NCI-H187 treated with DMSO at 0.1 percent for 48 hours (cell line): Measurements from ENCODE around the gene PAK4.
"Not testable (repeated sequence)": the region's sequence is repeated elsewhere in the genome, so short reads cannot be mapped to it uniquely, and the experiment has no call there.

Experiments
- DNase-seq: peaks from one replicate; lab custom pipeline; 2025; lab: John Stamatoyannopoulos, UW

Gene PAK4

DNA sequence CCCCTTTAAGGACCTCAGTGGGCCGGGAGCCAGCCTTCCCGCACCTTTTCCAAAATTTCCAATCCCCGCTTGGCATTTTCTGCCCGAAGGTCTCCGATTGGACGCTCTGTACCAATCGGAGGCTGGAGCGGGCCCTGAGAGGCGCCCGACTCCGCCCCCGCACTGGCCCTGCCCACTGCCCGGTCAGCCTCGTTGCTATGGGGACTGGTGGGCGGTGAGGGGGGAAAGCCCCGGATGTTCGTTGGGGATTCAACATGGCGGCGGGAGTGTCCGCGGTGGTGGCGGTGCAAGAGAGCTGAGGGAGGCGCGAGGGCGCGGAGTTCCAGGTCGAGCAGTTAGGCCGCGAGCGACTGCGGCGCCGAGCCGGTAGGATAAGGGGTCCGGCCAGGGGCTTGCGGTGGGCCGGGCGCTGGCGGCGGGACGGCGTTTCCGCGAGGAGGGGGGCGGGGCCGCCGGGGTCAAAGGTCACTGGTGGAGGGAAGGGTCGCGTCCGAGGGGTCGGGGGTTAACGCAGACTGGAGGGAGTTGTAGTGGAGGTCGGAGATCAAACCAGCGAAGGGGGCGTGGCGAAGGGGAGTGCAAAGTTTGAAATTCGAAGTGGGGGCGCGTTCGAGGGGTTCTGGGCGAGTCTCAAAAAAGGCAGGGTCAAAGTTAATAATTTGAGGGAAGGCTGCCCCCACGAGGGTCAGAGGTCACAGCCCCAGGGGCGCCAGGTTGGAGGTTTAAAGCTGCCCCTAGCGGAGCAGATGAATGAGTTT is at the start of gene PAK4:
TSS of gene PAK4 (plus strand) at position 233 of the 758 bp plus-strand sequence. CDS start 43,768 bp downstream, outside the sequence.
- peak; percentile 98 for DNase-seq

DNA sequence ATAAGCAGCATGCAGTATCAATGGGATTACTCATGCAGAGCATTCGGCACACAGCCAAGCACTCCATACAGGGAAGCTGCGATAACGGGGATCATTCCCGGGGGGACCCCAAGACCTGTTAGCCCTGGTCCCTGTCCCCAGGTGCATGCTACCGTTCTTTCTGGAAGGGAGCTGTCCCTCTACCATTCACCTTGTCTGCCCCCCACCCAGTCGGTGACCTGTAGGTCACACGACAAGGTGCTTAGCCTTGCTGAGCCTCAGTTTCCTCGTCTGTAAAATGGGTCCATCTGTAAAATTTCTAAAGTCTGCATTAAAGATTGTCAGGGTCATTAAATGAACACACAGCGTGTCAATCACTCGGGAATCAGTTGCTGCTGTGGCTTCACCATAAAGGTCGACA is 48.3 kb upstream of the PAK4 start:
- DNase-seq, result no peak

DNA sequence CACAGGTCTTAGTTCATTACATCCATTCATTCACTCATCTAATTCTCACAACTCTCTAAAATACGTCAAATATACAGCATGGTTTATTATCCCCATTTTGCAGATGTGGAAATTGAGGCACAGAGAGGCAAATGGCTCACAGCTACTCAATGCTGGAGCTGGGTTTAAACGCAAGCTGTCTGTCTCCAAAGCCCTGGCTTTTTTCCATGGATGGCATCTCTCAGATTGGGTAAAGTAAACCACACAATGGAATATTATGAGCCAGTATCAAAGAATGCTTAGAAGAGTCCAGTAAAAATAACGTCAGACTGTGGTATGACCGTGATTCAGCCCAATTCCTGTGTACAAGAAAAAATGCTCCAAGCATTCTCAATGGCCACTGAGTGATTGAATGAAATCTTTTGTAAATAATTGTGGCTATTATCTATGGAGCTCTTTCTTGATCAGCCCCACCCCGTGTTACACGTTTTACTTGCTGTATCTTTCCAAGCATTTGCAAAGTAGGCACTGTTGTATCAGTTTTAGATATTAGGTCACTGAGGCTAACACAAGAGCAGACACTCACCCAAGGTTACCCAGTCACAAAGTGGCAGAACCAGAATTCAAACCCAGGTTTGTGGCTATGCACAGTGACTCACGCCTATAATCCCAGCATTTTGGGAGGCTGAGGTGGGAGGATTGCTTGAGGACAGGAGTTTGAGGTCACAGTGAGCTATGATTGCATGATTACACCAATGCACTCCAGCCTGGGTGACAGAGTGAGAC is 47.0 kb upstream of the PAK4 start:
- no peak for DNase-seq

DNA sequence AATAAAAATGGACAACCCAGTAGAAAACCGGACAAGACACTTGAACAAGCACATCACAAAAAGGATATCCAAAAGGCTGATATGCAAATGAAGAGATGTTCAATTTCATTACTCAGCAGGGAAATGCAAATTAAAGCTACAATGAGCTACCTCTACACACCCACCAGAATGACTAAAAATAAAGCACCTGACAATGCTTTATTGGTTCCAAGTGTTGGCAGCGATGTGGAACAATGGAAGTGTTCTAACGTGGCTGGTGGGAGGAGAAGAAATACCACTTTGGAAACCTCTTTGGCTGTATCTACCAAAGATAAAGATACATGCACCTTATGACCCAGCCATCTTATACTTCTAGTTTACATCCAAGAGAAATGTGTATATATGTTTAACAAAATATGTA is 45.2 kb upstream of the PAK4 start:
- no peak for DNase-seq

DNA sequence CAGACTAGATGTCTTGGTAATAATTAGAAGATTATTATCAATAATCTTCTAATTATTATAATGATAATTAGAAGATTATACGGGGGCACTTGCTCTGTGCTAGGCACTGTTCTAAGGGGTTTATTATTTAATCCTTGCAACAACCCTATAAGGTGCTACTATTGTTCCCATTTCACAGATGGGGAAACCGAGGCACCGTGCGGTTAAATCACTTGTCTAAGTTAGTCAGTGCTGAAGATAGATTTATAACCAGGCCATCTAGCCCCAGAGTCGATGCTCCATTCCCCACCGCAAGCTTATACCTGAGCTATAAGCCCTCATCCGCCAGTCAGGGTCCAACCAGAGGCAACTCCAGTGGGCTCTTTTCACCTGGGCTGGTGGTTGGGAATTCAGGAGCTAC is 43.4 kb upstream of the PAK4 start:
- DNase-seq, result no peak

DNA sequence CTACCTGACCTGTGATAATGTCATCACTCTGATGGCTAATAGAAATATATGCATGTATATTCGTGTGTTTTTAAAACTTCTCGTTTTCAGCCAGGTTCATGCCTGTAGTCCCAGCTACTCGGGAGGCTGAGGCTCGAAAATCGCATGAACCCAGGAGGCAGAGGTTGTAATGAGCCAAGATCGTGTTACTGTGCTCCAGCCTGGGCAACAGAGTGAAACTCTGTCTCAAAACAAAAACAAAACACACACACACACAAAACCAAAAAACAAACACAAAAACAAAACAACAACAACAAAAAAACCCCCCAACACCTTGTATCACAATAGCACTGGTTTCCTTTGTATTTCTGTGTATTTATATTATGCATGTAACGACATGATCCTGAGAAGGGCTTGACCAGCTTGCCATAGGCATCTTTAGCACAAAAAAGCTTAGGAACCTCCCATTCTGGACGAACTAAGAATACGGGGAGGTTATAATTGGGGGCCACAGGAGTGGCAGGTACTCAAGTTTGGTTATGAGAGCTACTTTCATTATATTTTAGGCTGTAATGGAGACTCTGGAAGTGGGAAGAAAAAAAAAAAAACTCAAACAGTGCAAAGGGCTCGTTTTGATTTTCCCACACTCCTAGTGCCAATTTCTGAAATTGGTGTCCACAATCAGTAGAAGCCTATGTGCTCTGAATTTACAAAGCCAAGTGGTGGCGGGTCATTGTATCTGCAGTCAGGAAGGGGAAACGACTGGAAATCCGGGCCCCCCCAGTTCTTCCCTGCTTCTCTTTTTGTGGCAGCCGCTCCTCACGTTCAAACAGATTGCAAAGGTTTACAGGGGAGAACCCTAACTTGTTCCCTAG is 42.6 kb upstream of the PAK4 start:
- no peak for DNase-seq

DNA sequence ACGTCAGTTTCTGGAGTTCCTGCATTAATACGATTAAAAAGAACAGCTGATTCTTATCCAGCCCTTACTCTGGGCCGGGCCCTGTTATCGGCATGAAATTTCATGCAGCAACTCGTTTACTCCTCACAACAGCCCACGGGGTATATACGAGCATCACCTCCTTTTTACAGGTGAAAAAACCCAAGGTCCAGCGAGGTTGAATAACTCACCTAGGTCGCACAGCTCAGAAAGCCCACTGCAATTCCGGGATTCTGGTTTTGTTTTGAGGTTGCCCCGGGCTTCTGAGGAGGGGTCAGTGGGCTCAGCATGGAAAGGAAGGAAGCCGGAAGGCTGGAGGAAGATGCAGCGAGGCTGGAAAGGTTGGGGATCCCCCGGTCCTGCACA is 42.0 kb upstream of the PAK4 start:
- DNase-seq, result no peak

DNA sequence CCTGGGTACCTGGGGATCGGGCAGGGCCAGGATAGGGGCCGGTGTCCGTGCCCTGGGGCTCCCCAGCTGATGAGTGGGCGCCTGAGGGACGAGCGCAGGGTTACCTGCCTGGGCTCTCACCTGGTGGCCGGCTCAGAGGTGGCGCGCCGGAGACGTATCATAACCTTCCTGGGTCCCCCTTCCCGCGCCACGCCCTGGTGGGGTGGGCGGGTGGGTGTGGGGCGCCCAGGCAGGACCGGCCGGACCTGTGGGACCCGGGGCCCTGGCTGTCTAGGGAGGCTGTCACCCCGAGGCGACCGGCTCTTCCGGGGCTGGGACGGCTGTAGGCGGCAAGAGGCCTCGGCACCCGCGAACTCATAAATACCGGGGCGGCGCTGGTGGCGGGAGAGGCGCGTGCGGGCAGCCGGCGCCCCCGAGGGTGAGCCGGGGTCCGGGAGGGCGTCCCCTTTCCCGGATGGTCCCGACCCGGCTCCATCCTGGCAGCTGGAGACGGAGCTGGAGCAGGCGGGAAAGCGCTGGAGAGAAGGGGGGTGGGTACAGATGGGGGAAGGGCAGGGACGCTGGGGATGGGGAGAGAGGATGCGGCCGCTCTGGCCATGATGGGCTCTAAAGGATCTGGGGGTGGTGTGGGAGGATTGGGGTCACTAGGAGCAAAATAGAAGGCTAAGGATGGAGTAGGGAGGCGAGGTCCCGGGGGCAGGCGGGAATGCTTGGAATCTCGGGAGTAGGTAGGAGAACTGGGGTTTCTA is 41.4 kb upstream of the PAK4 start, which contains the start of gene ACP7:
TSS of gene ACP7 (plus strand) at position 386 of the 749 bp plus-strand sequence. CDS start 902 bp downstream, outside the sequence.
- DNase-seq, result no peak

DNA sequence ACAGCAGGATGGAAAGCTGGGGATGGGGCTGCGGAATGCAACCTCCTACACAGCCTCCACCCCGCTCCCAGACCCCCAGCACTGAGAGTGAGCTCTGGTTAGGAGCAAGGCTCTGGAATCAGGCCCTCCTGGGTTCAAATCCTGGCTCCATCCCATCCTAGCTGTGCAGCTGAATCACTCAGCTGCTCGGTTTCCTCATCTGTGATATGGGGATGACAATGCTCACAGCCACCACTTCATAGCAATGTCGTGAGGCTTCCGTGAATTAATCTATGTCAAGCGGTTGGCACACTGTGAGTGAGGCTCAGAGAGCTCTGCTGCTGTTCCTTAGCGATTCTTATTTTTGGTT is 40.9 kb upstream of the PAK4 start:
- DNase-seq, result no peak

DNA sequence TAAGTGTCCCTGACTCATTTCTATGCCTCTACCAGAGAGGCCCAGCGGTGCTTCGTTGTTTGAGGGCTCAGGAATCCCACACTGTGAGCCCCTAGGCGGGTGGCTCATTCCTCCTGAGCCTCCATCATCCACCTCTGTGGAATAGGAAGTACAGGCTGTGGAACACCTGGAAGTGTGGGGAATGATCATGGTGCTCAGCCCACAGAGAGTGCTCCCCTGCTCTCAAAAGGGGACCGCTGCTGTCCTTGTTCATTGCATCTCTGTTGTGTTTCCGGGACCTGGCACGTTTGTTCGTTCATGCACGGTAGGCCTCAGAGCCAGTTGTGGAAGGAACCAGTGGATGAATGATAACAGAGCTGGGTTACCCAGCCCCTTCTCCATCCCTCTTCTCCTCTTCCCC is 40.2 kb upstream of the PAK4 start:
- DNase-seq, result no peak

DNA sequence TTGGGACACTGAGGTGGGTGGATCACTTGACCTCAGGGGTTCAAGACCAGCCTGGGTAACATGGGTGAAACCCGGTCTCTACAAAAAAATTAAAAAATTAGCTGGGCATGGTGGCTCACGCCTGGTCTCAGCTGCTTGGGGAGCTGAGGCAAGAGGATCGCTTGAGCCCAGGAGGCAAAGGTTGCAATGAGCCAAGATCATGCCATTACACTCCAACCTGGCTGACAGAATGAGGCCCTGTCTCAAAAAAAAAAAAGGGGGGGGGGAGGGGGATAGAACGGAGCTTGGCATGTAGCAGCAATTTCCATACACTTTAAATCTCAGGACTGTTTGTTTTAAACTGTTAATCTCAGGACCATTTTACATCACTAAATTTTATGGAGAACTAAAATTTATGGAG is 39.2 kb upstream of the PAK4 start:
- DNase-seq, result no peak

DNA sequence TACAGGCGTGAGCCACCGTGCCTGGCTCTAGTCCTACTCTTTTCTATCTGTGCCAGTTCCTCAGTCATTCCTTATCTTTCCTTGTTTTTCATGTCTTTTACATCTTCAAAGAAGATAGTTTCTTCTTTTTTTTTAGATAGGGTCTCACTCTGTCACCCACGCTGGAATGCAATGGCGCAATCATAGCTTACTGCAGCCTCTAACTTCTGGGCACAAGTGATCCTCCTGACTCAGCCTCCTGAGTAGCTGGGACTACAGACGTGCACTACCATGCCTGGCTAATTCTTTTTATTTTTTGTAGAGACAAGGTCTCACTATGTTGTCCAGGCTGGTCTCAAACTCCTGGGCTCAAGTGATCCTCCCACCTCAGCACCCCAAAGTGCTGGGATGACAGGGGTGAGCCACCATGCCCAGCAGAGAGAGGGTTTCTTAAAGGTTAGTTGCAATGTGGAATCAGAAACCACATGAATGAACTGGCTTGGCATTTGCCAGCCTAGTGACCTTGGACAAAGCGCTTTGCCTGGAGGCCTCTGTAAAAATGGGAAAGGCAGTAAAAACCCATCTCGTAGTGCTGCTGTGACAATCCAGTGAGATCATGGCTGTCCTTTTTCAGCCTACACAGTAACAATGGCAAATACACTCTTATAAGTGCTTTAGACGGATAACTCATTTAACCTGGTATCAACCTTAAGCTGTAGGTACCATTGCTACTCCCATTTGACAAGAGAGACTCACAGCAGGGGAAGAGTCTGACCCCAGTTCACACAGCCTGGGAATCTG is 37.5 kb upstream of the PAK4 start:
- DNase-seq, result no peak

DNA sequence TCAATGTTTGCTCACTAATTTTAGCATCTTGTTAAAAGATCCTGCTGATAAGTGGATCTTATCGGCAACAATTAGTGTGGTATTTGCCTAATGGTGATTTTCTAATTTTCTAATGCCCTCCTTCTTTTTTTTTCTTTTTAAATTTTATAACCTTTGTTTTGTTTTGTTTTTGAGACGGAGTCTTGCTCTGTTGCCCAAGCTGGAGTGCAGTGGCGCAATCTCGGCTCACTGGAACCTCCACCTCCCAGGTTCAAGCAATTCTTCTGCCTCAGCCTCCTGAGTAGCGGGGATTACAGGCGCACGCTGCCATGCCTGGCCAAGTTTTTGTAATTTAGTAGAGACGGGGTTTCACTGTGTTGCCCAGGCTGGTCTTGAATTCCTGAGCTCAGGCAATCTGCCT is 35.6 kb upstream of the PAK4 start:
- DNase-seq, result not testable (repeated sequence)

DNA sequence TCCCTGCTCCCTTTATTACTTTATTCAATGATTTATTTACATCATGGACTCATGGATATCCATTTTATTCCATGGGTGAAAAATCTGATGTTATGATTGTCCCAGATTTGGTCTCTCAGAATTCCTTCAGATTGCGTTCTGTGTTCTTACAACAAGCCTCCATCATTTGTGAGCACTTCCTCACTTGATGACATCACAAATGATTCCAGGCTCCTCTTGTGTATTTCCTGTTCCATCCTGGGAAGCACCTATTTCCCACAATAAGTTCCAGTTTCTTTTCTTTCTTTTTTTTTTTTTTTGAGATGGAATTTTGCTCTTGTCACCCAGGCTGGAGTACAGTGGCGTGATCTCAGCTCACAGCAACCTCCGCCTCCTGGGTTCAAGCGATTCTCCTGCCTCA is 34.7 kb upstream of the PAK4 start:
- no peak for DNase-seq

DNA sequence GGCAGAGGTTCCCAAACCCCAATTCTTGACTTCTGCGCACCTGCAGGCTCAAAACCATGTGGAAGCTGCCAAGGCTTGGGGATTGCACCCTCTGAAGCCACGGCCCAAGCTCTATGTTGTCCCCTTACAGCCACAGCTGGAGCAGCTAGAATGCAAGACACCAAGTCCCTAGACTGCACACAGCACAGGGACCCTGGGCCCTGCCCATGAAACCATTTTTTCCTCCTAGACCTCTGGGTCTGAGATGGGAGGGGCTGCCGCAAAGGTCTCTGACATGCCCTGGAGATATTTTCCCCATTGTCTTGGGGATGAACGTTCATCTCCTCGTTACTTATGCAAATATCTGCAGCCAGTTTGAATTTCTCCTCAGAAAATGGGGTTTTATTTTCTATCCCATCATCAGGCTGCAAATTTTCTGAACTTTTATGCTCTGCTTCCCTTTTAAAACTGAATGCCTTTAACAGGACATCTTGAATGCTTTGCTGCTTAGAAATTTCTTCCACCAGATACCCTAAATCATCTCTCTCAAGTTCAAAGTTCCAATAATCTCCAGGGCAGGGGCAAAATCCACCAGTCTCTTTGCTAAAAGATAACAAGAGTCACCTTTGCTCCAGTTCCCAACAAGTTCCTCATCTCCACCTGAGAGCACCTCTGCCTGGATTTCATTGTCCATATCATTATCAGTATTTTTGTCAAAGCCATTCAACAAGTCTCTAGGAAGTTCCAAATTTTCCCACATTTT is 29.6 kb upstream of the PAK4 start:
- not testable (repeated sequence) for DNase-seq

DNA sequence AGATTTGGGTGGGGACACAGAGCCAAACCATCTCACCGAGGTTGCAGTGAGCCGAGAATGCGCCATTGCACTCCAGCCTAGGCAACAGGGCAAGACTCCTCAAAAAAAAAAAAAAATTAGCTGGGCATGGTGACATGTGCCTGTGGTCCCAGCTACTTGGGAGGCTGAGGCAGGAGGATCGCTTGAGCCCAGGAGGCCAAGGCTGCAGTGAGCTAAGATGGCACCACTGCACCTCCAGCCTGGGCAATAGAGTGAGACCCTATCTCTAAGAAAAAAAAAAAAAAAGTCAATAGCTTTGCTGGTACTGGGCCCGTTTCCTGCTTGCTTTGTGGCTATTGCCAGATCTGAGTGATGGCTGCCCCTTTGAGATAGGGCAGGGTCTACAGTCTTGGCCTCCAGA is 28.3 kb upstream of the PAK4 start:
- no peak for DNase-seq

DNA sequence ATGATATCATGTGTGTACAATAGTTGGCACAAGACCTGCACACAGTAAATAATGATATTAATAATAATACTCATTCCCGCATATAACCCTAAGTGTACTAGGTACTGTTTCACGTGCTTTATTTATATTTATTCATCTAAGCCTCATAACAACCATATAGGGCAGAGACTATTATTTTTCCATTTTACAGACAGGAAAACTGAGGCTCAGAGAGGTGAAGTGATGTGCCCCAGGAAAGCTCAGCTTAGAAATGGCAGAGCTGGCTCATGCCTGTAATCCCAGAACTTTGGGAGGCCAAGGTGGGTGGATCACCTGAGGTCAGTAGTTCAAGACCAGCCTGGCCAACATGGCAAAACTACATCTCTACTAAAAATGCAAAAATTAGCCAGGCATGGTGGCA is 27.9 kb upstream of the PAK4 start:
- no peak for DNase-seq

DNA sequence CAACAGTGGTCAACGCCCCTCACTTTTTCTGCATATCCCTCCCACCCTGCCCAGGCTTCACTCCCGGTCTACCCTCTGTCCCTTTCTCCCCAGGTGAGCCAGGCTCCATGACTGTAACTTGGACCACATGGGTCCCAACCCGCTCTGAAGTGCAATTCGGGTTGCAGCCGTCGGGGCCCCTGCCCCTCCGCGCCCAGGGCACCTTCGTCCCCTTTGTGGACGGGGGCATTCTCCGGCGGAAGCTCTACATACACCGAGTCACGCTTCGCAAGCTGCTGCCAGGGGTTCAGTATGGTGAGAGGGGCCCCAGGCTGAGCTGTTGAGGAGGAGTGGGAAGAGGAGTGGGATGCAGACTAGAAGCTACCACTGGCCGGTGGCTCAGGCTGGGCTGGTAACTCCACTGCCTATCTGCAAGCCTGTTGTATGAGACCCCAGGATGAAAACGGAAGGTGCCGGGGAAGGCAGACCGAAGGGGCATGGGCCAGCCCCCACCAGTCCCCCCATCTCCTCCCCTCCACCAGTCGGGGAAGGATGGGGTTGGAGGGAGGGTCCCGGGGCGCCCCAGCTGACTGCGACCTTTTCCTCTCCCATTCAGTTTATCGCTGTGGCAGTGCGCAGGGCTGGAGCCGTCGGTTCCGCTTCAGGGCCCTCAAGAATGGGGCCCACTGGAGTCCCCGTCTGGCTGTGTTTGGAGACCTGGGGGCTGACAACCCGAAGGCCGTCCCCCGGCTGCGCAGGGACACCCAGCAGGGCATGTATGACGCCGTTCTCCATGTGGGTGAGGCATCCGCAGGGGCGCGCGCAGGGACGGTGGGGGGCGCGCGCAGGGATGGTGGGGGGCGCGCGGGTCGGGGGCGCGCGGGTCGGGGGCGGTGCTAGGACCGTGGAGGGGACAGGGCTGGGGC is 27.0 kb upstream of the PAK4 start:
- no peak for DNase-seq

DNA sequence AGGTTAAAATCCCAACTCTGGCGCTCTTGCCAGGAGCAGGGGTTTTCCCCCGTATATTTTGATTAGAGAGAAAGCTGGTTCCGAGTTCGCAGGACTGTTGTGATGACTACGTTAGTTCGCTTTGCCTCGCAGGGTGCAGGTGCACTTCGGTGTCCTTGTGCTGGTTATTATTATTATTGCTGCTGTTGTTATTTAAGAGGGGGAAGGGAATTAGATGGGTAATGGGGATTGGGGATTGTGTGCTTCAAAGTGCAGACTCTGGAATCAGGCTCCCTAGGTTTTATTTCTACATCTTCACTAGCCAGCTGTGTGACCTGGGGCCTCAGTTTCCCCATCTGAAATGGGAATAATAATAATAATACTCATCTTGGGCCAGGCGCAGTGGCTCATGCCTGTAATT is 26.2 kb upstream of the PAK4 start:
- DNase-seq, result no peak
